ENCODE data around the gene REEP5. TPM values are rescaled to one million over a fixed set of nuclear protein-coding genes. Genes with fewer than 3 reads are reported as not detected.

REEP5 gene
- total RNA-seq (2022; extraction: Qiagen RNA extraction; ENCODE audit: low read depth), result 139 to 150 TPM (median 143 TPM) in 5 replicates

GRCh38 chr5:112921833-112922817, at the start of gene REEP5:
REEP5 (minus strand) TSS chr5:112922227; CDS start chr5:112922190, 37 bp downstream.

GRCh38 chr5:112860929-112861637, 60.9 kb downstream of the REEP5 start, which contains the start of gene SRP19:
SRP19 (plus strand) TSS chr5:112861287; CDS start chr5:112861377, 90 bp downstream.

Other genes with a start within 250 kb of the REEP5 start
- gene APC, start 184.3 kb downstream of the REEP5 start, total RNA-seq (2022; extraction: Qiagen RNA extraction; ENCODE audit: low read depth), result 6.3 to 10.2 TPM (median 9.3 TPM) in 5 replicates
- gene SRP19, start 60.9 kb downstream of the REEP5 start, total RNA-seq (2022; extraction: Qiagen RNA extraction; ENCODE audit: low read depth), result 79.0 to 96.2 TPM (median 85.3 TPM) in 5 replicates
- gene DCP2, start 54.6 kb upstream of the REEP5 start, total RNA-seq (2022; extraction: Qiagen RNA extraction; ENCODE audit: low read depth), result 8.5 to 12.4 TPM (median 10.9 TPM) in 5 replicates

Data from A549 treated with CpdA at 1 μM for 4 hours (cell line).